Naive thymus-derived CD8-positive, alpha-beta T cell (primary cell): Measurements from ENCODE around the gene FUZ. TPM values are rescaled to one million over a fixed set of nuclear protein-coding genes. Genes with fewer than 3 reads are reported as not detected.

Experiments used
- ATAC-seq, 2 donors: fragments of 150-1000 bp; cut with Tn5 transposase in 1 of 2; sonication (Bioruptor Pico), chemical (Tn5 transposase) in 1 of 2; 1 replicate in 1 of 2; 2 replicates in 1 of 2; pipeline ENCODE4 v1.10.0; 2021; ENCODE audit warnings: mild to moderate bottlenecking in 2 of 2, moderate library complexity in 2 of 2
- POLR2A ChIA-PET: fragments of 350-600 bp; sonication (Branson Sonifier 250); formaldehyde crosslinking; loops from one replicate; lab custom pipeline; 2021; ENCODE audit warnings: antibody characterized with exemption; lab: Charles Lee
- DNase-seq, 10 donors: peaks; one replicate each; pipeline versions ENCODE4 v3.0.0 to v3.0.0-alpha.2; 2020 to 2022
- H3K27ac Mint-ChIP-seq, 10 donors: one replicate each; pipeline ENCODE4 v1.8.0; 2020 to 2022; ENCODE audit warnings: mild to moderate bottlenecking in 10 of 10, mixed read lengths in 10 of 10, moderate library complexity in 4 of 10, inconsistent platforms in 1 of 10
- H3K27me3 Mint-ChIP-seq, 5 donors: one replicate each; pipeline ENCODE4 v1.8.0; 2021 to 2022; ENCODE audit warnings: mixed read lengths in 5 of 5
- H3K36me3 Mint-ChIP-seq, 3 donors: one replicate each; pipeline ENCODE4 v1.8.0; 2020 to 2022; ENCODE audit warnings: mixed read lengths in 3 of 3, mild to moderate bottlenecking in 2 of 3, inconsistent platforms in 1 of 3
- H3K4me1 Mint-ChIP-seq, 4 donors: one replicate each; pipeline ENCODE4 v1.8.0; 2021 to 2022; ENCODE audit warnings: mixed read lengths in 4 of 4
- H3K4me3 Mint-ChIP-seq, 10 donors: one replicate each; pipeline ENCODE4 v1.8.0; 2020 to 2022; ENCODE audit warnings: mild to moderate bottlenecking in 10 of 10, mixed read lengths in 10 of 10, moderate library complexity in 6 of 10, inconsistent platforms in 1 of 10
- H3K9me3 Mint-ChIP-seq, 9 donors: one replicate each; pipeline ENCODE4 v1.8.0; 2020 to 2022; ENCODE audit warnings: mixed read lengths in 9 of 9, mild to moderate bottlenecking in 3 of 9, inconsistent platforms in 1 of 9, moderate library complexity in 1 of 9
- polyA plus RNA-seq, 3 donors: library from polyadenylated mRNA; unstranded; fragments of 300-500 nt; fragmentation: Illumina TruSeq; gene quantifications; one replicate each; pipeline ENCODE4 v1.2.3, GENCODE V29; 2021
- total RNA-seq, 8 experiments: library from RNA in 2 of 8; stranded (reverse) in 2 of 8; gene quantifications; one replicate each; pipeline ENCODE4 v1.2.3 and lab custom pipeline; 2021 to 2026

The FUZ gene
- total and polyA plus RNA-seq, 5 experiments from 2014 or later = 5.4 to 28.8 (median 7.5) TPM

DNA sequence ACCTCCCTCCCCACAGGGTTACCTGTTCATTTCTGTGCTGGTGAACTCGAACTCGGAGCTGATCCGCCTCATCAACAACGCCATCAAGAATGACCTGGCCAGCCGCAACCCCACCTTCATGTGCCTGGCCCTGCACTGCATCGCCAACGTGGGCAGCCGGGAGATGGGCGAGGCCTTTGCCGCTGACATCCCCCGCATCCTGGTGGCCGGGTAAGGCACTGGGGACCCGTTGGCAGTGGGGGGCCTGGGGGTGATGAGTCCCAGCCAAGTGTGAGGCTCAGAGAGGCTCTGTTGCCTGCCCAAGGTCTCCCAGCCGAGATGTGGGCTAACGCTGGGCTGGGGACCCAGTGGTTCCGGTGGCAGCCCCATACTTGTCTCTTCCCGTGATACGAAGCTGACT, 30.6 kb downstream of the FUZ start:
- H3K4me3 Mint-ChIP-seq = no peak overlapping the region
- peaks cover 7 to 53% (median 11%) of the 10 kb centered on the region in 3 donors for H3K36me3 Mint-ChIP-seq
- H3K4me1 Mint-ChIP-seq = peaks cover 17 to 27% (median 20%) of the 10 kb centered on the region in 4 donors
- DNase-seq = no peak
- no peak for ATAC-seq
- POLR2A ChIA-PET = no interaction called here
- H3K27ac Mint-ChIP-seq = peak overlapping the region in 2 of 10 donors; percentile 18 to 48
- no peaks in the 10 kb centered on the region for H3K9me3 Mint-ChIP-seq
- H3K27me3 Mint-ChIP-seq = no peaks in the 10 kb centered on the region

DNA sequence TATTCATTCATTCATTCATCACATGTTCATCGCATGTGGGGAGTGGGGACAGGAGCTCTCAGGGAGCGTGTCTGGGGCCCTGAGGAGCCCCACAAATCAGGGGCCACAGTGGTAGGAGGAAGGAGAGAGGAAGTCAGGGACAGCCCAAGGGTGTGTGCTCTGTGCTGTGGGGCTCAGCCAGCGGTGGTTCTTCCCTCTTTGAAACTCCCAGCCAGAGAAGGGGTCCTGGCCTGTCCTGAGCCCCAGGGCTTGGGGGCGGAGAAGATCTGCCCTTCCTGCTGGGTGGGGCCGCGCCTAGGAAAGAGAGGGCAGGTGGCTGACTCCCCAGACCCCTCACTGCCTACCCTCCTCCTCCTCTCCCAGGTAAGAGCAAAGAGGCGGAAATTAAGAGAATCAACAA, 31.7 kb downstream of the FUZ start:
- no peak for DNase-seq
- Mint-ChIP-seq H3K27me3 (no peaks in the 10 kb centered on the region), H3K4me3 (peak overlapping the region in 1 of 10 donors; percentile 73), H3K27ac (peak overlapping the region in 4 of 10 donors; percentile 29 to 81 (median 43)), H3K9me3 (no peaks in the 10 kb centered on the region), H3K36me3 (peaks cover 7 to 47% (median 11%) of the 10 kb centered on the region in 3 donors), H3K4me1 (peaks cover 18 to 27% (median 23%) of the 10 kb centered on the region in 4 donors)
- no peak for ATAC-seq
- POLR2A ChIA-PET = no interaction called here

DNA sequence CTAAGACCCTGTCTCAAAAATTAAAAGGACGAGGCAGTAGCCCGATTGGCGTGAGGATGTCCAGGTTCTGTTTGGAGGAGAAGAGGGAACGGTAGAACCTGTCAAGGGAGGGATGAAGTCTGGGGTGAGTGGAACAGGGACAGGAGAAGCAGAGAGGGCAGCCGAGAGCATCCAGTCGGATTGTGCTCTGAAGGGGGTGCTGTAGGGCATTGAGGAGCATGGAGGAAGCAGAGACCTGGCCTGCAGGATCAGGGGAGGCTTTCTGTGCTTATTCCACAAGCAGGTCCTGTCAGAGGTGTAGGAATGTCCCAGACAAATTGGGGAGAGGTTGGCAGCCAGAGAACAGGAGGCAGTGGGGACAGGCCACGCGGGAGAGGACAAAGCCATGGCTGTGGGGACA, 32.2 kb downstream of the FUZ start:
- no peak for DNase-seq
- H3K4me1 Mint-ChIP-seq = peaks cover 23 to 28% (median 27%) of the 10 kb centered on the region in 4 donors
- peak overlapping the region in 1 of 10 donors; percentile 73 for H3K4me3 Mint-ChIP-seq
- peak overlapping the region in 5 of 10 donors; percentile 22 to 81 (median 40) for H3K27ac Mint-ChIP-seq
- POLR2A ChIA-PET = no interaction called here
- ATAC-seq = no peak
- H3K9me3 Mint-ChIP-seq = no peaks in the 10 kb centered on the region
- H3K27me3 Mint-ChIP-seq = no peaks in the 10 kb centered on the region
- H3K36me3 Mint-ChIP-seq = peaks cover 7 to 43% (median 11%) of the 10 kb centered on the region in 3 donors

DNA sequence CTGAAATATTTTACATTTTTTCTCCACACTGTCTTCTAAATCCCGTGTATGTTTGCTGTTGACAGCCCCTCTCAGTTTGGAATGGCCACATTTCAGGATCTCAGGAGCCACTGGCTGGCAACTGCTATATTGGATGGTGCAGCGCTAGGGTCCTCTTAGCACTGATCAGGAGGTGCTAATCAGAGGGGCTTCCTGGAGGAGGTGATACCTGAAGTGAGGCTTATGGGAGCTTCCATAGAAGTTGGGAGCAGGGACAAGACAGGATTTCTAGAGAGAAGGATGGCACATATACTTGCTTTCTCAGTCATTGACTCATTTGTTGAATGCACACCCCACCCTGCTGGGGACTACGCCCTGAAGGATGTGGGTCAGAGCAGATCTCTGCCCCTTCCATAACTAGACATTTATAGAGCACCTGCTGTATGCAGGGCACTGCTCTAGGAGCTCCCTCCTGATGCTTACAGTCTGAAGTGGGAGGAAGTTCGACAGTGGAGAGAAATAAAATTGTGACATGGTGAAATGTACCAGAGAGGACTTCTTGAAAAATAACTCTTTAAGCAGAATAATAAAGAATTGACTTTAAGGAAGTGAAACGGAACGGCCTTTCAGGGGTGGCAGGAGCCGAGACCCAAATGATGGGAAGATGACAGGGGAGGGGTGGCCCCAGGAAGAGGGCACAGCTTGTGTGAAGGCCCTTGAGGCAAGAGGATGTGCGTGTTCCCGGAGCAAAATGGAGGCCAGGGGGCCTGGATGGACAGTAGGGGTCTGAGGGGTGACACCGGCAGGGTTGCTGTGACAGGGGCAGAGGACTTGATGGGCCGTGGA, 33.1 kb downstream of the FUZ start:
- POLR2A ChIA-PET = no interaction called here
- Mint-ChIP-seq H3K9me3 (no peaks in the 10 kb centered on the region), H3K27me3 (no peaks in the 10 kb centered on the region), H3K4me3 (peak overlapping the region in 1 of 10 donors; percentile 73), H3K27ac (peak overlapping the region in 7 of 10 donors; percentile 29 to 81 (median 56)), H3K4me1 (peaks cover 23 to 33% (median 29%) of the 10 kb centered on the region in 4 donors), H3K36me3 (peaks cover 3 to 36% (median 11%) of the 10 kb centered on the region in 3 donors)
- ATAC-seq = no peak
- no peak for DNase-seq

DNA sequence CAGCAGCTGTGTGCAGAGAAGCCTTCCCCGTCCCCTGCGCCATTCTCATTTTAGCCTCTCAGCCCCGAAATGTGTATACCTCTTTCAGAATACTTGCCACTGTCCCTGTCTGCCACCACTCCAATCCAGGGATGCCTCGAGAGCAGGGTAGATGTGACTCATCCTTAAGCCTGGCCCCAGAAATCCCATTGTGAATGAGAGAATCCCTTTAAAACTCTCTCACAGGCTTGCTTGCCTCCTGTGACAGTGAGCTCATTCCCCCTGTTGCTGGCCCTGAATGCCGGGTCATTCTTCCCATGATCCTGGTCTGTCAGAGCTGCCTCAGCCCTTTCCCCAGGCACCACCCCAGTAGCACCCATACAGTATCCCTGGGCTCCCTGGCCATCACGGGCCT, 36.7 kb downstream of the FUZ start:
- POLR2A ChIA-PET = interaction anchor here (1.7 kb wide), 1 partner anchor 13 kb away, joined by 3 read pairs; the partner anchor contains the start of gene TSKS
- Mint-ChIP-seq H3K4me1 (peaks cover 30 to 54% (median 42%) of the 10 kb centered on the region in 4 donors), H3K9me3 (no peaks in the 10 kb centered on the region), H3K4me3 (peak overlapping the region in 1 of 10 donors; percentile 36), H3K27me3 (no peaks in the 10 kb centered on the region), H3K27ac (peak overlapping the region in 5 of 10 donors; percentile 66 to 89 (median 76)), H3K36me3 (peaks cover 0 to 27% (median 9%) of the 10 kb centered on the region in 3 donors)
- no peak for ATAC-seq
- no peak for DNase-seq

DNA sequence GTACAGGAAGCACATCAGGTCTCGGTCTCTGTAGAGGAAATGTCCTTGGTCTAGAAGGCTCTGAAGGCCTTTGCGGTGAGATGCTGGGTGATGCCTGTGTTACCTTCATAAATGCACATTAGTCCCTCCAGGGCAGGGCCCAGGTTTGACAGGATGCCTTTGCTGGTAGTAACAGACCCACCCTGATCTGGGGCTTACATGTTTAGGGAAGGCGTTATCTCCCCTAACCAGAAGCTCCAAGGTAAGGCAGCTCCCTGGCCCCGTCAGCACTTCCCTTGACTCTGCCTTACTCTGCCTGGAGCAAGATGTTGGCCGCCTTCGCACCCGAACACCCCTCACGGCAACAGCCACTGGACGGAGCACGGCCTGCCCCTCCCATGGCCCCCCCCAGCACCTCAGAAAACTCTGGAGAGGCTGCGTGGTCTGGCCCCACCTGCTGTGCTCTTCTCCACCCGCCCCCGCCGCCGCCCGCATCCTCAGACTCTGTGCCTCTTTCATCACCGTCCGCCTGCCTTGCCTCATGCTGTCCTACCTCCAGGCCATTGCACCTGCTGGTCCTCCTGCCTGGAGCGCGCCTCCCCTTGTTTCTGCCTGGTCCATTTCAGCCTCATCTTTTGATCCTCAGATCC, 37.2 kb downstream of the FUZ start:
- Mint-ChIP-seq H3K9me3 (no peaks in the 10 kb centered on the region), H3K4me1 (peaks cover 26 to 51% (median 38%) of the 10 kb centered on the region in 4 donors), H3K27me3 (no peaks in the 10 kb centered on the region), H3K36me3 (peaks cover 0 to 24% (median 9%) of the 10 kb centered on the region in 3 donors), H3K27ac (peak overlapping the region in 7 of 10 donors; percentile 41 to 89 (median 75)), H3K4me3 (peak overlapping the region in 2 of 10 donors; percentile 11 to 36)
- peak; percentile 39 to 72 for ATAC-seq
- DNase-seq = no peak
- POLR2A ChIA-PET = interaction anchor here (1.7 kb wide), 1 partner anchor 12 kb away, joined by 3 read pairs; the partner anchor contains the start of gene TSKS

DNA sequence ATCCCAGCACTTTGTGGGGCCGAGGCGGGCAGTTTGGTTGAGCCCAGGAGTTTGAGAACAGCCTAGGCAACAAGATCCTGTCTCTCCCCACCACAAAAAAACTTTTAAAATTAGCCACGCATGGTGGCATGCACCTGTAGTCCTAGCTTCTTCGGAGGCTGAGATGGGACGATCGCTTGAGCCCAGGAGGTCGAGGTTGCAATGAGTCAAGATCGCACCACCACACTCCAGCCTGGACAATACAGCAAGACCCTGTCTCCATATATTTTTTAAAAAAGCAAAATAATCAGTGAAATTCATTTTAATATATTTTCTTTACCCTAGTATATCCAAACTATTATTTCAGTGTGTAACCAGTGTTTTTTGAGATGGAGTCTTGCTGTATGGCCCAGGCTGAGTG, 38.1 kb downstream of the FUZ start:
- no peak for ATAC-seq
- no peak for DNase-seq
- Mint-ChIP-seq H3K4me3 (no peak overlapping the region), H3K27ac (no peak overlapping the region), H3K36me3 (peaks cover 0 to 24% (median 9%) of the 10 kb centered on the region in 3 donors), H3K9me3 (no peaks in the 10 kb centered on the region), H3K4me1 (peaks cover 24 to 49% (median 34%) of the 10 kb centered on the region in 4 donors), H3K27me3 (no peaks in the 10 kb centered on the region)
- POLR2A ChIA-PET = no interaction called here

DNA sequence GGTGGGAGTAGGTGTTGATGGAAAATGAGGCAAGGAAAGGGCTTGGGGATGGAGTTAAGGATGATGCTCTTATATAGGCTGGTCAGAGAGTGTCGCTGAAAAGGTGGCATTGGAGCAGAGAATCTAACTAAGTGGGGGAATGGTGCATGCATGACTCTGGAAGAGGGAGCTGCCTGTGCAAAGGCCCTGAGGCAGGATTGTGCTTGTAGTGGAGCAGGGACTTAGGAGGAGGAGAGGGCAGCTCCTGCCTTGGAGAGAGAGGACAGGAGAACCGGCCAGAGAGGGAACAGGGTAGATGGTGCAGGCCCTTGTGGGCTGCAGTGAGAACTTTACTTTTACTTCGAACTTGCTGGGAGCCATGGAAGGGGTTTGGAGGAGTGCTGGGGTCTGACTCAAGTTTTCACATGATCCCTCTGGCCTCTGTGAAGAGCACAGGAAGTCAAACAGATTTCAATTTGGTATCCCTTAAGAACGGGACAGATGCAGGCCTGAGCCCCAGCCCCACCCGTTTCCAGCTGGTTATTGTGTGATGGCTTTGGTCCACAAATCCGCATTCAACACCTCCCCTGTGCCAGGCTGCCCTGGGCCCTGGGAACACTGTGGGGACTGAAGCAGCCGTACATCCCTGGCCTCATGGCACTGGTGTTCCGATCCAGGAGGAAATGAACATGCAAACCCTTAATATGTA, 39.3 kb downstream of the FUZ start:
- no peak for DNase-seq
- Mint-ChIP-seq H3K9me3 (no peaks in the 10 kb centered on the region), H3K4me3 (peak overlapping the region in 1 of 10 donors; percentile 35), H3K4me1 (peaks cover 26 to 52% (median 37%) of the 10 kb centered on the region in 4 donors), H3K27me3 (no peaks in the 10 kb centered on the region), H3K36me3 (peaks cover 0 to 23% (median 8%) of the 10 kb centered on the region in 3 donors), H3K27ac (peak overlapping the region in 3 of 10 donors; percentile 25 to 83 (median 67))
- POLR2A ChIA-PET = no interaction called here
- ATAC-seq = no peak

DNA sequence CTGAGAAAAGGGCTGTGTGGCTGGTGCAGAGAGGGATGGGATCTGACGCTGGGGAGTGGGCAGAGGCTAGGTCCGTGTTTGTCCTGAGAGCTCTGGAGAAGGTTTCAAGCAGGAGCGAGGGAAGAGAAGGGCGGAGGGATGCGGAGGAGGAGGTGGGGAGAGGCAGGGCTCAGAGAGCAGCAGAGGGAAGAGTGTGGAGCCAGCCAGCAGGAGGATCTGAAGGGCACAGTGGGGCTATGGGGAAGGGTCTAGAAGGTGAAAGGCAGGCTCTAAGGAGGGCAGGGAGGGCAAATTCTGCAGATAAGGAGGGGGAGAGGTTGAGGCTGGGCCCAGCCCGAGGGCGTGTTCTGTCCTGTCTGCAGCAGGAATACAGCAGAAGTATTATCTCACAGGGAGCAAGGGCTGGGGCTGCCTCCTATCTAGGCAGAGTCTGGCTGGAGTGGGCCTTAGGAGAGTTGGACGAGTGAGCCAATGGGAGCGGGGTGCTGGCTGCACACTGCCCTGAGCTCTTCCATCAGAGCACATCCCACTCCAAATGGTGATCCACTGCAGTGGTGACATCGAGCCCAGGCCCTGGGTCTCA, 40.2 kb downstream of the FUZ start:
- H3K9me3 Mint-ChIP-seq = no peaks in the 10 kb centered on the region
- H3K36me3 Mint-ChIP-seq = peaks cover 0 to 23% (median 8%) of the 10 kb centered on the region in 3 donors
- no peak for DNase-seq
- H3K27me3 Mint-ChIP-seq = no peaks in the 10 kb centered on the region
- peak overlapping the region in 3 of 10 donors; percentile 67 to 83 (median 75) for H3K27ac Mint-ChIP-seq
- ATAC-seq = no peak
- H3K4me1 Mint-ChIP-seq = peaks cover 30 to 61% (median 44%) of the 10 kb centered on the region in 4 donors
- no peak overlapping the region for H3K4me3 Mint-ChIP-seq
- POLR2A ChIA-PET = no interaction called here

DNA sequence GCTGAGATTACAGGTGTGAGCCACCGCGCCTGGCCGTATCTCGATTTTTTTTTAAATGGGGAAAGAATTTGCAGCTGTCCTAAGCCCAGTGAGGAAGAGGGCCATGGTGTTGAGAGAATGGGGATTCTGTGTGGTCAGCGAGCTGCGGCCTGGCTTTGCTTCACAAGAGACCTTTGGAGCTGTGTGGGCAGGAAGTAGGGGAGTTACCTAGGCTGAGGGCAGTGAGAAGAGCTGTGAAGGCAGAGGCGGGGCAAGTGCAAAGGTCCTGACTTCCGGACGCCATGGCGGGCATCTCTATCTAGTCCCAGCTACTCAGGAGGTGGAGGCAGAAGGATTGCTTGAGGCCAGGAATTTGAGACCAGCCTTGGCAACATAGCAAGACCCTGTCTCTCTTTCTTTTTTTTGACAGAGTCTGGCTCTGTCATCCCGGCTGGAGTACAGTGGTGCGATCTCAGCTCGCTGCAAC, 41.4 kb downstream of the FUZ start:
- Mint-ChIP-seq H3K27ac (peak overlapping the region in 3 of 10 donors; percentile 16 to 43 (median 37)), H3K27me3 (no peaks in the 10 kb centered on the region), H3K4me1 (peaks cover 38 to 69% (median 53%) of the 10 kb centered on the region in 4 donors), H3K9me3 (no peaks in the 10 kb centered on the region), H3K36me3 (peaks cover 0 to 22% (median 8%) of the 10 kb centered on the region in 3 donors), H3K4me3 (peak overlapping the region in 2 of 10 donors; percentile 6 to 7)
- no peak for DNase-seq
- POLR2A ChIA-PET = no interaction called here
- ATAC-seq = no peak

DNA sequence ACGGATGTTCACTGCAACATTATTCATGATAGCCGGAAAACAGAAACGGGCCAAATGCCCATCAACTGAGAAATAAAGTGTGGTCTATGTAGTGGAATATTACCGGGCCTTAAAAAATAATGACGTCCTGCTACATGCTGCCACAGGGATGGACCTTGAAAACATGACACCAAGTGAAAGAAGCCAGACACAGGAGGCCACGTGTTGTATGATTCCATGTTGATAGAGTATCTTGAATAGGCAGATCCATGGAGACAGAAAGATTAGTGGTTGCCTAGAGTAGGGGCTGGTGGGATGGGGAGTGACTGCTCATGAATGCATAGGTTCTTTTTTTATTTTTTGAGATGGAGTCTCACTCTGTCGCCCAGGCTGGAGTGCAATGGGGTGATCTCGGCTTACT, 42.6 kb downstream of the FUZ start:
- H3K27ac Mint-ChIP-seq = peak overlapping the region in 2 of 10 donors; percentile 48 to 55
- peaks cover 0 to 19% (median 8%) of the 10 kb centered on the region in 3 donors for H3K36me3 Mint-ChIP-seq
- peaks cover 39 to 66% (median 51%) of the 10 kb centered on the region in 4 donors for H3K4me1 Mint-ChIP-seq
- H3K27me3 Mint-ChIP-seq = peaks cover 0 to 4% (median 0%) of the 10 kb centered on the region in 5 donors
- H3K4me3 Mint-ChIP-seq = peak overlapping the region in 1 of 10 donors; percentile 6
- POLR2A ChIA-PET = interaction anchor here (0.7 kb wide), 3 partner anchors 40 to 752 kb away, joined by 4 to 8 read pairs (median 7); no protein-coding TSS in a partner anchor
- DNase-seq (no peak), ATAC-seq (no peak)
- no peaks in the 10 kb centered on the region for H3K9me3 Mint-ChIP-seq
